ENCODE data around the gene MATK.

GRCh38 chr19:3810708-3811355 lies 24.7 kb upstream of the MATK start:
- TF ChIP-seq CTCF (IDR thresholded peaks at IDR 0.05) (no peak), POLR2AphosphoS5 (IDR thresholded peaks at IDR 0.05; ENCODE audit: low read depth, low read length) (no peak), REST (IDR thresholded peaks at IDR 0.05; ENCODE audit: insufficient read depth in 1 of 2, low read depth in 2 of 2, low read length in 1 of 2) (no peak), TCF7L2 (IDR thresholded peaks at IDR 0.05; ENCODE audit: low read depth, low read length) (no peak)

Measured in Panc1 (cell line).